ENCODE data around the gene PCDH15. TPM values are rescaled to one million over a fixed set of nuclear protein-coding genes. Genes with fewer than 3 reads are reported as not detected.

The PCDH15 gene
- total RNA-seq, 4 donors from 2014 or later = not detected

DNA sequence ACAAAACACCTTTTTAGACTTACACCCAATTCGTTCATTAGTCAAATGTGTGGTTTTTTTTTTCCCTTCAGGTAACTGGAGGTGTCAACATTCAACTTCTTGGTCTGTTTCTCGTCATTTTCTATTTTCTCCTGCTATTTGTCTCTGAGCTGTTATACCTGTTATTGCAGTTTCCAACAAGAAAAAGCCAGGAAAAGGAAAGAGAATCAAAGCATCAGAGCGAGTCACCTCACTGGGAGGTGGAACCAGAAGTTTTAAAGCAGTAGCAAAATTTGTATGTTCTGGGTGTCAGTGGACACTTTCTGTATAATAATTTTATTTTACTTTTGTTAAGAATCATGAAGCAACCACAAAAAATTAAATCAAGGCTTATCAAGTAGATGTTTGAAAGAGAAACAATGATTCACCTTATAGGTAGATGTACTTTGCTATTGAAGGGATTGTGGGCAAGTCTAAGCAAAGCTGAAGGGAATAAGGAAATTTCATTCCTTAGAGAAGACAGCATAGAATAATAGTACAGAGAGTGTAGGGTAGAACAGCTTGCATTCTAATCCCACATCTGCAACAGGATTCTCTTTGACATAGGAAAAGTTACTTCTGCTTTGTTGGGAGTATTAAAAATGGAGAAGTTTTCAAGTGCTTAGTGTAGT is 675.8 kb downstream of the PCDH15 start:
- Histone ChIP-seq H3K27me3 (no peaks in the 10 kb centered on the region), H3K27ac (no peak overlapping the region), H3K4me3 (no peak overlapping the region), H3K4me1 (no peaks in the 10 kb centered on the region), H3K36me3 (no peaks in the 10 kb centered on the region), H3K9me3 (no peaks in the 10 kb centered on the region)
- TF ChIP-seq, protein P1, sequence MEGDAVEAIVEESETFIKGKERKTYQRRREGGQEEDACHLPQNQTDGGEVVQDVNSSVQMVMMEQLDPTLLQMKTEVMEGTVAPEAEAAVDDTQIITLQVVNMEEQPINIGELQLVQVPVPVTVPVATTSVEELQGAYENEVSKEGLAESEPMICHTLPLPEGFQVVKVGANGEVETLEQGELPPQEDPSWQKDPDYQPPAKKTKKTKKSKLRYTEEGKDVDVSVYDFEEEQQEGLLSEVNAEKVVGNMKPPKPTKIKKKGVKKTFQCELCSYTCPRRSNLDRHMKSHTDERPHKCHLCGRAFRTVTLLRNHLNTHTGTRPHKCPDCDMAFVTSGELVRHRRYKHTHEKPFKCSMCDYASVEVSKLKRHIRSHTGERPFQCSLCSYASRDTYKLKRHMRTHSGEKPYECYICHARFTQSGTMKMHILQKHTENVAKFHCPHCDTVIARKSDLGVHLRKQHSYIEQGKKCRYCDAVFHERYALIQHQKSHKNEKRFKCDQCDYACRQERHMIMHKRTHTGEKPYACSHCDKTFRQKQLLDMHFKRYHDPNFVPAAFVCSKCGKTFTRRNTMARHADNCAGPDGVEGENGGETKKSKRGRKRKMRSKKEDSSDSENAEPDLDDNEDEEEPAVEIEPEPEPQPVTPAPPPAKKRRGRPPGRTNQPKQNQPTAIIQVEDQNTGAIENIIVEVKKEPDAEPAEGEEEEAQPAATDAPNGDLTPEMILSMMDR (IDR thresholded peaks at IDR 0.05) = no peak
- no peak for TF ChIP-seq POLR2A (IDR thresholded peaks at IDR 0.05)
- no peak for DNase-seq

- Histone ChIP-seq H3K27ac (no peak overlapping the region), H3K4me3 (no peak overlapping the region), H3K27me3 (no peaks in the 10 kb centered on the region), H3K4me1 (no peaks in the 10 kb centered on the region), H3K36me3 (no peaks in the 10 kb centered on the region), H3K9me3 (no peaks in the 10 kb centered on the region)
- no peak for TF ChIP-seq POLR2A (IDR thresholded peaks at IDR 0.05)
- no peak for DNase-seq
Measured at GRCh38 chr10:54124209-54124885, 676.7 kb downstream of the PCDH15 start.

GRCh38 chr10:54120806-54121205 is 680.2 kb downstream of the PCDH15 start:
- TF ChIP-seq, protein P1 (IDR thresholded peaks at IDR 0.05) = no peak
- TF ChIP-seq POLR2A (IDR thresholded peaks at IDR 0.05) = no peak
- no peaks in the 10 kb centered on the region for H3K36me3 ChIP-seq
- no peaks in the 10 kb centered on the region for H3K27me3 ChIP-seq
- DNase-seq = no peak
- H3K27ac ChIP-seq = no peak overlapping the region
- H3K4me3 ChIP-seq = no peak overlapping the region
- no peaks in the 10 kb centered on the region for H3K4me1 ChIP-seq
- no peaks in the 10 kb centered on the region for H3K9me3 ChIP-seq

GRCh38 chr10:54108961-54109360 is 692.1 kb downstream of the PCDH15 start:
- TF ChIP-seq, protein P1 (IDR thresholded peaks at IDR 0.05) = no peak
- no peak for TF ChIP-seq POLR2A (IDR thresholded peaks at IDR 0.05)
- no peak overlapping the region for H3K27ac ChIP-seq
- DNase-seq = no peak
- no peak overlapping the region for H3K4me3 ChIP-seq
- H3K27me3 ChIP-seq = no peaks in the 10 kb centered on the region
- H3K9me3 ChIP-seq = no peaks in the 10 kb centered on the region
- H3K4me1 ChIP-seq = no peaks in the 10 kb centered on the region
- no peaks in the 10 kb centered on the region for H3K36me3 ChIP-seq

GRCh38 chr10:54096892-54097291 is 704.1 kb downstream of the PCDH15 start:
- Histone ChIP-seq H3K4me1 (no peaks in the 10 kb centered on the region), H3K27ac (no peak overlapping the region), H3K9me3 (no peaks in the 10 kb centered on the region), H3K36me3 (no peaks in the 10 kb centered on the region), H3K4me3 (no peak overlapping the region), H3K27me3 (no peaks in the 10 kb centered on the region)
- no peak for TF ChIP-seq POLR2A (IDR thresholded peaks at IDR 0.05)
- TF ChIP-seq, protein P1 (IDR thresholded peaks at IDR 0.05) = no peak
- no peak for DNase-seq

DNA sequence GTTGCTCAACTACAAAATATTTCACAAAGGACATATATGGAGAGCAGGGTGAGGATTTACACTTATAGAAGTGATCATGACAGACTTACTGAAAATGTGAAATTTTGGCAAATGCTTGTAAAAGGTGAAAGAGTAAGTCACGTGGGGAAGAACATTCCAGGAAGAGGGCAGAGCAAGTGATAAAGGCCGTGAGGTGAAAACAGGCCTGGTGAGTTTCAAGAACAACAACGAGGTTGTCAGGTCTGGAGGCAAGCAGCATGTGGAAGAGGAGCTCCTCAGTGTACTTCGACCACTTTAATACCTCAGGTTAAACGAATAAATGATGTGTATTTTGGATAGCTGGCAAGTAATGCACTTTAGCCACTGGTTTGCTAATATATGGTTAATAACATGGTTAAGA is 706.7 kb downstream of the PCDH15 start:
- no peak overlapping the region for H3K27ac ChIP-seq
- DNase-seq = no peak
- H3K27me3 ChIP-seq = no peaks in the 10 kb centered on the region
- H3K9me3 ChIP-seq = no peaks in the 10 kb centered on the region
- TF ChIP-seq POLR2A (IDR thresholded peaks at IDR 0.05) = no peak
- TF ChIP-seq, protein P1 (IDR thresholded peaks at IDR 0.05) = no peak
- H3K4me1 ChIP-seq = no peaks in the 10 kb centered on the region
- no peak overlapping the region for H3K4me3 ChIP-seq
- no peaks in the 10 kb centered on the region for H3K36me3 ChIP-seq
